GM19463 (cell line): ENCODE measurements around the gene TMEM88.
A peak's percentile ranks its signal among the peaks of the same experiment; 100 is the strongest.

ENCODE experiments used
- ATAC-seq: cut with Tn5 transposase; IDR thresholded peaks from one replicate; pipeline ENCODE4 v1.9.1; 2021; ENCODE audit warnings: mild to moderate bottlenecking, moderate library complexity; ENCODE audit not compliant: unreplicated experiment

Gene TMEM88

GRCh38 chr17:7843257-7843535 is 11.7 kb upstream of the TMEM88 start:
- ATAC-seq, result no peak

GRCh38 chr17:7843536-7844291 is 11.2 kb upstream of the TMEM88 start:
- ATAC-seq, result peak; percentile 31

- peak; percentile 49 for ATAC-seq
Measured at GRCh38 chr17:7844292-7845154, 10.3 kb upstream of the TMEM88 start.

- ATAC-seq, result no peak
Measured at GRCh38 chr17:7845359-7846062, 9.4 kb upstream of the TMEM88 start.

GRCh38 chr17:7846063-7846735 is 8.7 kb upstream of the TMEM88 start:
- ATAC-seq, result no peak

GRCh38 chr17:7846765-7847661 is 7.9 kb upstream of the TMEM88 start:
- no peak for ATAC-seq

GRCh38 chr17:7848131-7848579 is 6.7 kb upstream of the TMEM88 start:
- ATAC-seq, result no peak

GRCh38 chr17:7848739-7849129 is 6.1 kb upstream of the TMEM88 start:
- ATAC-seq, result no peak

- ATAC-seq, result no peak
Measured at GRCh38 chr17:7849130-7849750, 5.6 kb upstream of the TMEM88 start.

GRCh38 chr17:7849751-7850504 is 4.9 kb upstream of the TMEM88 start:
- no peak for ATAC-seq

- ATAC-seq, result no peak
Measured at GRCh38 chr17:7850701-7851437, 4.0 kb upstream of the TMEM88 start.

GRCh38 chr17:7851438-7852261 is 3.2 kb upstream of the TMEM88 start:
- peak; percentile 94 for ATAC-seq

- no peak for ATAC-seq
Measured at GRCh38 chr17:7852262-7852670, 2.6 kb upstream of the TMEM88 start.

GRCh38 chr17:7852919-7853690 is 1.8 kb upstream of the TMEM88 start:
- ATAC-seq, result no peak

- no peak for ATAC-seq
Measured at GRCh38 chr17:7853691-7854038, 1.2 kb upstream of the TMEM88 start.

GRCh38 chr17:7854078-7854777 is 638 bp upstream of the TMEM88 start:
- no peak for ATAC-seq
